Keratinocyte (primary cell): Measurements from ENCODE around the gene MAP3K1. TPM values are rescaled to one million over a fixed set of nuclear protein-coding genes. Genes with fewer than 3 reads are reported as not detected.

Experiments used
- DNase-seq: peaks from one replicate; pipeline ENCODE4 v3.0.0-alpha.2; 2011; ENCODE audit warnings: low read depth, missing footprints, low spot score
- FAIRE-seq: peaks from 2 replicates; lab custom pipeline; 2011; peaks lifted over from hg19 to GRCh38; lab: Jason Lieb, UNC
- H2AFZ ChIP-seq: 2 replicates; pipeline ENCODE4 v1.6.0; 2012; ENCODE audit warnings: low read length, control low read depth, inconsistent platforms; ENCODE audit not compliant: control insufficient read depth
- H3K27ac ChIP-seq: 2 replicates; pipeline ENCODE4 v1.5.1; 2011; ENCODE audit warnings: low read length; ENCODE audit not compliant: control insufficient read depth, insufficient read depth
- H3K27me3 ChIP-seq: 3 replicates; pipeline ENCODE4 v1.6.0; 2011; ENCODE audit warnings: low read length; ENCODE audit not compliant: control insufficient read depth, insufficient read depth; ENCODE audit errors: extremely low read depth
- H3K36me3 ChIP-seq, 2 experiments: 2 replicates in 1 of 2; 3 replicates in 1 of 2; pipeline ENCODE4 v1.5.1; 2011; ENCODE audit warnings: low read length in 2 of 2, mild to moderate bottlenecking in 1 of 2; ENCODE audit not compliant: control insufficient read depth in 2 of 2, insufficient read depth in 2 of 2; ENCODE audit errors: extremely low read depth in 1 of 2
- H3K4me1 ChIP-seq: 3 replicates; pipeline ENCODE4 v1.5.1; 2011; ENCODE audit warnings: low read length; ENCODE audit not compliant: control insufficient read depth, insufficient read depth; ENCODE audit errors: extremely low read depth
- H3K4me2 ChIP-seq: 3 replicates; pipeline ENCODE4 v1.6.0; 2011; ENCODE audit warnings: low read depth, low read length; ENCODE audit not compliant: control insufficient read depth, insufficient read depth; ENCODE audit errors: extremely low read depth
- H3K4me3 ChIP-seq, 3 experiments: fragments of 200-600 bp in 1 of 3; sonication (generic) in 1 of 3; 2 replicates in 2 of 3; 3 replicates in 1 of 3; pipeline ENCODE4 v1.5.1; 2011 to 2016; ENCODE audit warnings: low read length in 3 of 3, mild to moderate bottlenecking in 3 of 3, control low read depth in 2 of 3, inconsistent platforms in 1 of 3, low read depth in 1 of 3, mixed read lengths in 1 of 3, mixed run types in 1 of 3, moderate library complexity in 1 of 3; ENCODE audit not compliant: control insufficient read depth in 2 of 3, insufficient read depth in 2 of 3; ENCODE audit errors: extremely low read depth in 1 of 3
- H3K79me2 ChIP-seq: 2 replicates; pipeline ENCODE4 v1.6.0; 2012; ENCODE audit warnings: low read length; ENCODE audit not compliant: control insufficient read depth, insufficient read depth
- H3K9ac ChIP-seq: 3 replicates; pipeline ENCODE4 v1.6.0; 2011; ENCODE audit warnings: low read length; ENCODE audit not compliant: control insufficient read depth, insufficient read depth; ENCODE audit errors: extremely low read depth
- H3K9me1 ChIP-seq: 3 replicates; pipeline ENCODE4 v1.6.0; 2011; ENCODE audit warnings: low read length; ENCODE audit not compliant: control insufficient read depth, insufficient read depth; ENCODE audit errors: extremely low read depth
- H3K9me3 ChIP-seq: 2 replicates; pipeline ENCODE4 v1.5.1; 2012; ENCODE audit warnings: low read depth, low read length; ENCODE audit not compliant: control insufficient read depth
- H4K20me1 ChIP-seq: 3 replicates; pipeline ENCODE4 v1.6.0; 2011; ENCODE audit warnings: low read length; ENCODE audit not compliant: control insufficient read depth, insufficient read depth; ENCODE audit errors: extremely low read depth
- EZH2 ChIP-seq: IDR thresholded peaks from one replicate; pipeline ENCODE4 v1.6.1; 2012; ENCODE audit warnings: inconsistent platforms, mild to moderate bottlenecking, low read length, moderate library complexity
- dilution Hi-C: fragments of 300-500 bp; cut with MboI; formaldehyde crosslinking; loops from one replicate; pipeline ENCODE4 v1.7.0; 2020; ENCODE audit warnings: low sequenced_read_pairs; ENCODE audit not compliant: extremely low pct_ligation_motif_present
- polyA plus RNA-seq, 5 experiments: library from polyadenylated mRNA; depleted of rRNA in 3 of 5; stranded (reverse) in 3 of 5; stranded (forward) in 1 of 5; unstranded in 1 of 5; fragments of >200 nt; gene quantifications; 1 replicate in 1 of 5; 2 replicates in 3 of 5; 3 replicates in 1 of 5; pipeline versions ENCODE4 v1.2.1 to v1.2.3, GENCODE V29; 2011 to 2012; ENCODE audit warnings: missing spikeins in 2 of 5, low read depth in 1 of 5, low replicate concordance in 1 of 5
- TF ChIP-seq, protein P1 (sequence below), 3 experiments: IDR thresholded peaks in 1 of 3; conservative IDR thresholded peaks in 1 of 3; optimal IDR thresholded peaks in 1 of 3; 2 replicates in 2 of 3; 3 replicates in 1 of 3; pipeline versions ENCODE3 to v1.5.1; 2011; ENCODE audit warnings: low read length in 3 of 3, mild to moderate bottlenecking in 3 of 3, moderate library complexity in 2 of 3, control low read depth in 1 of 3, inconsistent platforms in 1 of 3; ENCODE audit not compliant: insufficient read depth in 2 of 3; ENCODE audit errors: extremely low read depth in 1 of 3

Gene MAP3K1
- polyA plus RNA-seq, 1 donor (not counting 4 experiments of a cell fraction or from before 2014, with no cell fraction given), result 8.0 TPM

DNA sequence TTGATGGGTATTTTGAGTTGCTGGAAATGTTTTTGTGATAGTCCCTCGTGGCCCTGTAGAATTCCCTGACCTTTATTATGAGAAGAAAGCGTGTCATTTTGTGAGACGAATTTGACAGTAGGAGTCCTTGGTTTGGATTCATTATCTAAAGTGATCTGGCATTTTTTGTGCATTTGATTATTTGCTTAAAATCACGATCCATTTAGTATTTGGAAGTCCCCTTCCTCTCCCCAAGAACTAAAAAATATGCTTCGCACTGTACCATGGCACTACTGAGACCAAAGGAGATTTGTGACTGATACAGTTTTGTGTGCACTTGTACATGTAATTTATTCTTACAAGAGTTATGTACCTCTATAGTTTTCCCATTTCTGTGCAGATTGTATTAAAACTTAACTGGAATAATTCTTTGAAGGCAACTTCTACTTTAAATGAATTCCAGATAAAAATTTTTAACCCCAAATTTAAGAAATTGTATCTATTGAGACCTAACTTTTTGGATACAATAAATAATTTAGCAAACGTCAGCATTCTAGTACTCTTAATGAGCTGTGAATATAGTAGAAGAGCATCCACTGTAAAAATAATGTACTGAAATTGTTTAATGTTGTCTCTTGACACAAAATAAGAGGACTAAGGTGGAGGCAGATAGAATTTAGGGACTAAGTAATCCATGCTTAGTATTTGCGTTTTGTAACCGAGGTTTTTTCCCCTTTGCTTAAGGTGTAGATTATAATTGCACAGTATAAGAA lies 2.1 kb downstream of the MAP3K1 start:
- Histone ChIP-seq H3K9ac (peak overlapping the region; percentile 76), H3K27me3 (no peaks in the 10 kb centered on the region), H3K4me3 (peak overlapping the region; percentile 70 to 90 (median 74)), H3K4me2 (peak overlapping the region; percentile 87), H4K20me1 (no peaks in the 10 kb centered on the region), H3K4me1 (peaks cover 25% of the 10 kb centered on the region), H3K9me1 (no peaks in the 10 kb centered on the region), H3K27ac (peak overlapping the region; percentile 41), H3K9me3 (no peaks in the 10 kb centered on the region), H3K36me3 (no peaks in the 10 kb centered on the region), H2AFZ (no peak overlapping the region), H3K79me2 (peaks cover 63% of the 10 kb centered on the region)
- dilution Hi-C loops, result no loop called here
- FAIRE-seq (no peak), DNase-seq (no peak)
- TF ChIP-seq, protein P1, sequence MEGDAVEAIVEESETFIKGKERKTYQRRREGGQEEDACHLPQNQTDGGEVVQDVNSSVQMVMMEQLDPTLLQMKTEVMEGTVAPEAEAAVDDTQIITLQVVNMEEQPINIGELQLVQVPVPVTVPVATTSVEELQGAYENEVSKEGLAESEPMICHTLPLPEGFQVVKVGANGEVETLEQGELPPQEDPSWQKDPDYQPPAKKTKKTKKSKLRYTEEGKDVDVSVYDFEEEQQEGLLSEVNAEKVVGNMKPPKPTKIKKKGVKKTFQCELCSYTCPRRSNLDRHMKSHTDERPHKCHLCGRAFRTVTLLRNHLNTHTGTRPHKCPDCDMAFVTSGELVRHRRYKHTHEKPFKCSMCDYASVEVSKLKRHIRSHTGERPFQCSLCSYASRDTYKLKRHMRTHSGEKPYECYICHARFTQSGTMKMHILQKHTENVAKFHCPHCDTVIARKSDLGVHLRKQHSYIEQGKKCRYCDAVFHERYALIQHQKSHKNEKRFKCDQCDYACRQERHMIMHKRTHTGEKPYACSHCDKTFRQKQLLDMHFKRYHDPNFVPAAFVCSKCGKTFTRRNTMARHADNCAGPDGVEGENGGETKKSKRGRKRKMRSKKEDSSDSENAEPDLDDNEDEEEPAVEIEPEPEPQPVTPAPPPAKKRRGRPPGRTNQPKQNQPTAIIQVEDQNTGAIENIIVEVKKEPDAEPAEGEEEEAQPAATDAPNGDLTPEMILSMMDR (optimal IDR thresholded peaks at IDR 0.05 in 1 of 3, IDR thresholded peaks at IDR 0.05 in 1 of 3, conservative IDR thresholded peaks at IDR 0.05 in 1 of 3; ENCODE audit: extremely low read depth in 1 of 3, insufficient read depth in 2 of 3, low read length in 3 of 3), result no peak
- TF ChIP-seq EZH2, result no peak

- no peaks in the 10 kb centered on the region for H3K27me3 ChIP-seq
- H4K20me1 ChIP-seq, result no peaks in the 10 kb centered on the region
- peak overlapping the region; percentile 41 for H3K9ac ChIP-seq
- dilution Hi-C loops, result no loop called here
- no peaks in the 10 kb centered on the region for H3K9me1 ChIP-seq
- H3K4me1 ChIP-seq, result peaks cover 36% of the 10 kb centered on the region
- TF ChIP-seq, protein P1 (optimal IDR thresholded peaks at IDR 0.05 in 1 of 3, IDR thresholded peaks at IDR 0.05 in 1 of 3, conservative IDR thresholded peaks at IDR 0.05 in 1 of 3; ENCODE audit: extremely low read depth in 1 of 3, insufficient read depth in 2 of 3, low read length in 3 of 3), result no peak
- no peak for TF ChIP-seq EZH2
- DNase-seq, result no peak
- H3K27ac ChIP-seq, result peak overlapping the region; percentile 60
- H3K36me3 ChIP-seq, result no peaks in the 10 kb centered on the region
- no peak overlapping the region for H2AFZ ChIP-seq
- H3K4me3 ChIP-seq, result peak overlapping the region in 2 of 3 experiments; percentile 39 to 44
- no peak for FAIRE-seq
- peaks cover 74% of the 10 kb centered on the region for H3K79me2 ChIP-seq
- H3K4me2 ChIP-seq, result peak overlapping the region; percentile 87
- H3K9me3 ChIP-seq, result no peaks in the 10 kb centered on the region
Observed at GRCh38 chr5:56818450-56819037, 3.2 kb downstream of the MAP3K1 start.
